Right renal pelvis (tissue), 4 donors: ENCODE results near the gene NCKAP5. TPM values are rescaled to one million over a fixed set of nuclear protein-coding genes. Genes with fewer than 3 reads are reported as not detected.

Experiments used
- DNase-seq, 4 donors: peaks; one replicate each; pipeline ENCODE4 v3.0.0-alpha.2; 2013; ENCODE audit warnings: low read depth in 4 of 4, low spot score in 3 of 4, missing footprints in 1 of 4
- polyA plus RNA-seq, 4 donors: library from polyadenylated mRNA; unstranded; fragments of 120-200 nt; gene quantifications; one replicate each; pipeline ENCODE4 v1.2.1, GENCODE V29; 2013; ENCODE audit not compliant: insufficient read length in 4 of 4

Gene NCKAP5
- polyA plus RNA-seq, 4 donors: 7.2 to 10.1 (median 7.8) TPM

GRCh38 chr2:133303150-133303549, 265.1 kb downstream of the NCKAP5 start:
- no peak for DNase-seq

- no peak for DNase-seq
Measured at GRCh38 chr2:133296401-133296800, 271.9 kb downstream of the NCKAP5 start.

GRCh38 chr2:133293544-133294353, 274.5 kb downstream of the NCKAP5 start:
- DNase-seq: no peak

- no peak for DNase-seq
Measured at GRCh38 chr2:133292259-133292658, 276.0 kb downstream of the NCKAP5 start.

GRCh38 chr2:133287709-133288108, 280.6 kb downstream of the NCKAP5 start:
- DNase-seq: no peak

GRCh38 chr2:133286326-133286922, 281.8 kb downstream of the NCKAP5 start:
- no peak for DNase-seq

- no peak for DNase-seq
Measured at GRCh38 chr2:133273031-133273430, 295.2 kb downstream of the NCKAP5 start.

- no peak for DNase-seq
Measured at GRCh38 chr2:133271105-133271504, 297.2 kb downstream of the NCKAP5 start.

GRCh38 chr2:133270550-133270949, 297.7 kb downstream of the NCKAP5 start:
- no peak for DNase-seq

GRCh38 chr2:133266926-133267590, 301.2 kb downstream of the NCKAP5 start:
- DNase-seq: no peak

- peak in 1 of 4 donors; percentile 20 for DNase-seq
Measured at GRCh38 chr2:133266041-133266925, 302.0 kb downstream of the NCKAP5 start.

GRCh38 chr2:133265432-133265949, 302.8 kb downstream of the NCKAP5 start:
- peak in 1 of 4 donors; percentile 18 for DNase-seq

- no peak for DNase-seq
Measured at GRCh38 chr2:133264989-133265401, 303.3 kb downstream of the NCKAP5 start.

GRCh38 chr2:133262893-133263292, 305.4 kb downstream of the NCKAP5 start:
- DNase-seq: no peak

- no peak for DNase-seq
Measured at GRCh38 chr2:133255360-133255759, 312.9 kb downstream of the NCKAP5 start.

GRCh38 chr2:133253793-133254192, 314.5 kb downstream of the NCKAP5 start:
- DNase-seq: no peak

GRCh38 chr2:133252780-133253355, 315.4 kb downstream of the NCKAP5 start:
- DNase-seq: no peak

- no peak for DNase-seq
Measured at GRCh38 chr2:133249362-133249761, 318.9 kb downstream of the NCKAP5 start.

- DNase-seq: no peak
Measured at GRCh38 chr2:133248264-133248663, 320.0 kb downstream of the NCKAP5 start.

- DNase-seq: no peak
Measured at GRCh38 chr2:133247631-133248030, 320.6 kb downstream of the NCKAP5 start.
